Mammary microvascular endothelial cell (primary cell): ENCODE measurements around the gene NARF. TPM values are rescaled to one million over a fixed set of nuclear protein-coding genes. Genes with fewer than 3 reads are reported as not detected.

Experiments
- total RNA-seq: library from RNA; depleted of rRNA; stranded (reverse); fragments of >200 nt; gene quantifications from 2 replicates; pipeline ENCODE4 v1.2.3, GENCODE V29; 2015

The NARF gene
- 38.5 and 52.7 TPM in 2 replicates for total RNA-seq

DNA sequence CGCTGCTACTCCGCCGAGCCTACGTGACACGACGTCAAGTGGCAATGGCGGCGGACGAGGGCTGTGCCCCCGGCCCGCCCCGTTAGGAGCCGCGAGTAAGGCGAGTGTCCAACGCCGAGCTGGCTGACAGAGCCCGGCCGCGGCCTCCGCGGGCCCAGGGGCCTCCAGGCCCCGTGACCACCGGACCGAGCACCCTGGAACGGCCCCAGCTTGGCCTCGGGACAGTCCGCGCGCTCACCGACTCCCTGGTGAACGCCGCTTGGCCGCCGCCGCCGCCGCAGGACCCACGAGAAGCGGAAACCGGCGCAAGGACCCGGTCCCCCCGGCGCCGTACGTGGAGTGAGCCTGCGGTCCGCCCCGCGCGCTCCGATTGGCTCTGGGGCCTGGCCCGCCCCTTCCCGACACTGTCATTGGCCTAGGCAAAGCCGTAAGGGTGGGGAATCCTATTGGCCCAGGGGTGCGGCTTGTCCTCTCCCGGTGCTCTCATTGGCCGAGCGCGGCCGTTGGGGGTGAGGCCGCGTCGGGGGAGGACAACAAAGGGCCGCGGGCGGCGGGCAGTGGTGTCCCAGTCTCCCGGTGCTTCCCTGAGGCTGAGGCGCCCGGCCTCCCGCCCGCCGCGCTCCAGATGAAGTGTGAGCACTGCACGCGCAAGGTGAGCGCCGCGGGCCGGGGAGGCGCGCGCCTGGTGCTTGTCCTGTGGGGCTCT is at the start of gene NARF:
TSS of gene NARF (plus strand) at position 563 of the 706 bp plus-strand sequence. CDS start at position 626, 63 bp downstream.

DNA sequence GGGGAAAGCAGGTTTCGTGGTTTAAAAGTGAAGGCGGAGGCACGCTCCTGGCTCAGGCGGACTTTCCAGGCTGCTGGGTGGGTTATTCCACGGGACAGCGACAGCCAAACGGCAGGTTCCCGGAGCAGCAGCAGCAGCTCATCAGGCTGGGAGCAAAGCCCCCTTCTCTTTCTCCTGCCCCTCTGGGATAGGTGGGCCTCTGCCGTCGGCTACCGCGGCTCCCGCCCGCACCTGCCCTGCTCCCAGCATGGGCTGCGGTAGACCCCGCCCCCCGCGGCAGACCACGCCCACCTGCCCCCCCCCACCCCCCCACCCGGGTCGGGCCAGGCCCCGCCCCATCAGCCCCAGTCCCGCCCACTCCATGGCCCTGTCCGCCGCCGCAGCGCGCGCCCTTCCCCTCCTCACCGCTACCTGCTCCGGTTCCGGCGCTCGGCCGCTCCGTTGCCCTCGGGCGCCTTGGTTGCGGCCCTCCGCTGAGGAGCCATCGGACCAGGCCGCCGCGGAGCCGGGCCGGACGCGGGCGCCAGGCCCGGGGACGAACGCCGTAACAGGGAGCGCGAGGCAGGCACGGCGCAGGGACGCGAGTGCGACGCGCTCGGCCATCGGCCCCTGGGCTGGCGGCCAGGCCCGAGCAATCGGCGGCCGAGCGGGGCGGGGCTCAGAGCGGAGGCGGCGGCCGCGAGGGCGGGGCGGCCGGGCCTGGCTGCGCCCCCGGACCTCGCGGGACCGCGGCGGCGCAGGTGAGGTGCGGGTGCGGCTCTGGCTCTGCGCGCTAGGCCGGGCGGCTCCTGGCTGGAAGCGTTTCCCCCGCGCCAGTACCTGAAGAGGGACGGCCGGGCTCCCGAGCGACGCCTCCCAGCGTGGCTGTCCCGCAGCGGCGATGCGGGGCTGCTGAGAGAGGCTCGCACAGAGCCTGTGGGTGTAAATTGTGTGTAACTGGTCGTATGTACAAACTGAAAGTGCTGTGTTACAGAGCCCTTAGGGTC is 40.2 kb upstream of the NARF start, which contains the start of the genes HEXD and OGFOD3:
TSS of gene HEXD (plus strand) at position 347 of the 986 bp plus-strand sequence. CDS start 1,453 bp downstream, outside the sequence.
TSS of gene OGFOD3 (minus strand) at position 586 of the 986 bp plus-strand sequence. CDS start at position 485, 101 bp downstream.

DNA sequence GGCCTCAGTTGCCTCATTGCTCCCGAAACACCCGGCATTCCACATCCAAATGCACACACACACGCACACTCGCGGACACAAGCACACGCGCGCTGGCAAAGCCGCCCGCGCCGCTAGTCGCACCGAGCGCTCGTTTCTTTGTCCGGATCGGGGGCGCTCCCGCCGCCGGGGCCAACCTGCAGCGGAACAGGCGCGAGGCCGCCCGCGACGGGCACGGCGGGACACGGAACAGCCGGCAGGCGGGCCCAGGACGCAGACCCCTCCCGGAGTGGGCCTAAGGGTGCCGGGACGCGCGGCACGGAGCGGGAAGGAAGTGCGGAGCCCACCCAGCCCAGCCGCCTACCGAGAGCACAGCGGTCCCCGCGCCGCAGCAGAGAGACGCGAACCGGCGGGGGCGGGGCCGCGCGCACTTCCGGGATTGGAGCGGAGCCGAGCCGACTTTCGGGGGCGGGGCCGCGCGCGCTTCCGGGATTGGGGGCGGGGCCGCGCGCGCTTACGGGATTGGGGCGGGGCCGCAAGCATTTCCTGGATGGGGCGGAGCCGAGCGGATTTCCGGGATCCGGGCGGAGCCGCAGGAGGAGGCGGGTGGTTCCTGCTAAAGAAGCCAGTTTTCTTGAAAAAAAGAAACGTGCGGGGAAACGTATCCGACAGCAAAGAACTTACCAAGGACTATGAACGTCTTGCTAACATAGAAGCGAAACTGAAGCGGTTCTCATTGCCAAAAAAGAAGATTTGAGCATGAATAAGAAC is 8.0 kb upstream of the NARF start, which contains the start of gene CYBC1:
TSS of gene CYBC1 (minus strand) at position 396 of the 750 bp plus-strand sequence. CDS start 1,498 bp downstream, outside the sequence.

DNA sequence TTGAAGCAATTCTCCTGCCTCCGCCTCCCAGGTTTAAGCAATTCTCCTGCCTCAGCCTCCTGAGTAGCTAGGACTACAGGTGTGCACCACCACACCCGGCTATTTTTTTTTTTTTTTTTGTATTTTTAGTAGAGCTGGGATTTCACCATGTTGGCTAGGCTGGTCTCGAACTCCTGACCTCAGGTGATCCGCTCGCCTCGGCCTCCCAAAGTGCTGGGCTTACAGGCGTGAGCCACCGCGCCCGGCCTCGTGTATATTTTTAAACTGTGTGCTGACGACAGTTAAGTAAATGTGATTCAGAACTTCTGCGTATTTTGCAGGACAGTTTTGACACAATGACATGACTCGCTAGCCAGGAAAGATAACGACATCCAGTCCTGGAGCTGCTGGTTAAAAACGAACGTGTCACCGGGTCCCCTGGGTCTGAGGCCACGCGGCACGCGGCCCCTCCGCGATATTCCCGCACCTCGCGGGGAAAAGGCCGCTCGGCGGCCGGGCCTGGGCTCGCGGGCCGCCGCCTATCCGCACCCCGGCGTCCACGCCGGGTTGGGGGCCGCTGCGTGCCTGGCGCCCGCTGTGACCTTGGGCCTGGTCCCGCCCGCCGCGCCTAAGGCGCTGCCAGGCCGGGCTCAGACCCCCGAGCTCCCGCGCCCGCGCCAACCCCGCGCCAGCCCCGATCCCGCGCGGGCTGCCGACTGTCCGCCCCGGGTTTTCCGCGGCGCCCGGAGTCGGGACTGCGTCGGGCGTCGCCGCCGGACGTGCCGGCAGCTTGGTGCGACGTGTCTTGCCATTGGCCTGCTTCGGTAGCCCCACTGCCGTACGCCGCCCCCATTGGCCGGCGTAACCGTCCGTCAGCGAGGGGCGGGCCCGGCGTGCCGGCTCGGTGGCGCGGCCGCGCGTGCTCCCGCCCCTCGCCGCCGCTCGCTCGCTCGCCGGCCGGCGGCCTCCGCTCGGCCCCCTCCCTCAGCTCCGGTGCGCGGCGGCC is 60.6 kb downstream of the NARF start, which contains the start of gene FOXK2:
TSS of gene FOXK2 (plus strand) at position 907 of the 985 bp plus-strand sequence. CDS start 157 bp downstream, outside the sequence.

Other genes with a start within 250 kb of the NARF start
- 4.6 and 7.7 TPM in 2 replicates for gene CCDC57, start 245.9 kb upstream of the NARF start, total RNA-seq
- gene SLC16A3, start 229.7 kb upstream of the NARF start, total RNA-seq: 154 and 189 TPM in 2 replicates
- 34.9 and 35.2 TPM in 2 replicates for gene CSNK1D, start 185.0 kb upstream of the NARF start, total RNA-seq
- not detected in 2 replicates for gene CD7, start 141.1 kb upstream of the NARF start, total RNA-seq
- gene SECTM1, start 125.0 kb upstream of the NARF start, total RNA-seq: 5.8 and 7.0 TPM in 2 replicates
- gene TEX19, start 99.5 kb upstream of the NARF start, total RNA-seq: not detected in 2 replicates
- gene UTS2R, start 87.0 kb upstream of the NARF start, total RNA-seq: not detected in 2 replicates
- 9.9 and 12.1 TPM in 2 replicates for gene HEXD, start 40.4 kb upstream of the NARF start, total RNA-seq
- gene OGFOD3, start 40.2 kb upstream of the NARF start, total RNA-seq: 41.1 and 43.0 TPM in 2 replicates
- gene CYBC1, start 8.0 kb upstream of the NARF start, total RNA-seq: 43.4 and 50.3 TPM in 2 replicates
- gene FOXK2, start 61.0 kb downstream of the NARF start, total RNA-seq: 28.3 and 33.9 TPM in 2 replicates
- gene WDR45B, start 189.7 kb downstream of the NARF start, total RNA-seq: 70.3 and 73.1 TPM in 2 replicates
- 2.7 and 9.4 TPM in 2 replicates for gene RAB40B, start 240.0 kb downstream of the NARF start, total RNA-seq